HepG2 (cell line): ENCODE data around the gene C1QTNF12. TPM values are rescaled to one million over a fixed set of nuclear protein-coding genes. Genes with fewer than 3 reads are reported as not detected.

Source experiments
- ARID3A ChIP-seq: IDR thresholded peaks from 2 replicates; pipeline ENCODE4 v1.6.1; 2012; ENCODE audit warnings: low read depth, low read length, improper control_type of control experiment
- ETV6 ChIP-seq: sonication (generic); formaldehyde crosslinking; conservative IDR thresholded peaks from 2 replicates; pipeline ENCODE4 v1.4.0; 2020; ENCODE audit warnings: missing genetic modification reagents
- MEIS1 ChIP-seq: sonication (generic); formaldehyde crosslinking; IDR thresholded peaks from 2 replicates; pipeline ENCODE4 v1.9.0; 2021; ENCODE audit warnings: mild to moderate bottlenecking, missing genetic modification reagents, moderate library complexity, borderline replicate concordance
- MLLT10 ChIP-seq: sonication (generic); formaldehyde crosslinking; IDR thresholded peaks from 2 replicates; pipeline ENCODE4 v1.4.0; 2020; ENCODE audit warnings: missing genetic modification reagents
- MYC ChIP-seq: sonication (generic); formaldehyde crosslinking; IDR thresholded peaks from 2 replicates; pipeline ENCODE4 v1.9.0; 2021; ENCODE audit warnings: missing genetic modification reagents, borderline replicate concordance
- RFXAP ChIP-seq: sonication (generic); formaldehyde crosslinking; IDR thresholded peaks from 2 replicates; pipeline ENCODE4 v1.4.0; 2020; ENCODE audit warnings: missing genetic modification reagents, borderline replicate concordance
- SP4 ChIP-seq: sonication (generic); formaldehyde crosslinking; IDR thresholded peaks from 2 replicates; pipeline ENCODE4 v1.8.1; 2023; ENCODE audit warnings: mild to moderate bottlenecking, missing genetic modification reagents
- ZBTB7A ChIP-seq: sonication (generic); formaldehyde crosslinking; IDR thresholded peaks from 2 replicates; pipeline ENCODE4 v1.8.0; 2022; ENCODE audit warnings: mild to moderate bottlenecking, missing genetic modification reagents
- ZNF331 ChIP-seq: sonication (generic); formaldehyde crosslinking; IDR thresholded peaks from 2 replicates; pipeline ENCODE4 v1.4.0; 2020; ENCODE audit warnings: missing genetic modification reagents
- polyA plus RNA-seq, 8 experiments: library from polyadenylated mRNA; depleted of rRNA in 3 of 8; stranded (reverse) in 7 of 8; unstranded in 1 of 8; fragments of >200 nt; fragmentation: Illumina TruSeq in 4 of 8; extraction: Trizol in 4 of 8; gene quantifications; 2 replicates each; pipeline versions ENCODE4 v1.2.1 to v1.2.3, GENCODE V29; 2011 to 2016; ENCODE audit warnings: low read depth in 4 of 8, missing spikeins in 1 of 8, mixed read lengths in 1 of 8; ENCODE audit not compliant: insufficient read depth in 1 of 8
- total RNA-seq, 5 experiments: library from RNA; depleted of rRNA; stranded (reverse); fragments of >200 nt; fragmentation: Illumina TruSeq; extraction: Trizol; gene quantifications; 2 replicates each; pipeline ENCODE4 v1.2.3, GENCODE V29; 2016; ENCODE audit warnings: low read depth in 1 of 5
- TF ChIP-seq, protein P1 (sequence below), 2 experiments: sonication (generic) in 1 of 2; formaldehyde crosslinking in 1 of 2; IDR thresholded peaks; 2 replicates each; pipeline versions ENCODE4 v1.6.1 to v1.9.0; 2014 to 2022; ENCODE audit warnings: antibody characterized with exemption in 1 of 2, borderline replicate concordance in 1 of 2, inconsistent platforms in 1 of 2, low read depth in 1 of 2, missing genetic modification reagents in 1 of 2
- TF ChIP-seq, protein P2 (sequence below): sonication (generic); formaldehyde crosslinking; IDR thresholded peaks from 2 replicates; pipeline ENCODE4 v1.4.0; 2020; ENCODE audit warnings: missing genetic modification reagents, borderline replicate concordance
- TF ChIP-seq, protein P3 (sequence below): sonication (generic); formaldehyde crosslinking; conservative IDR thresholded peaks from 2 replicates; pipeline ENCODE4 v1.4.0; 2020; ENCODE audit warnings: missing genetic modification reagents
- TF ChIP-seq, protein P4 (sequence below): sonication (generic); formaldehyde crosslinking; IDR thresholded peaks from 2 replicates; pipeline ENCODE4 v1.4.0; 2020; ENCODE audit warnings: missing genetic modification reagents, borderline replicate concordance

C1QTNF12 gene
- total and polyA plus RNA-seq, 2 of the 13 experiments (the other 11 are each of a cell fraction or from before 2014, with no cell fraction given) = 0.18 to 0.64 TPM

DNA sequence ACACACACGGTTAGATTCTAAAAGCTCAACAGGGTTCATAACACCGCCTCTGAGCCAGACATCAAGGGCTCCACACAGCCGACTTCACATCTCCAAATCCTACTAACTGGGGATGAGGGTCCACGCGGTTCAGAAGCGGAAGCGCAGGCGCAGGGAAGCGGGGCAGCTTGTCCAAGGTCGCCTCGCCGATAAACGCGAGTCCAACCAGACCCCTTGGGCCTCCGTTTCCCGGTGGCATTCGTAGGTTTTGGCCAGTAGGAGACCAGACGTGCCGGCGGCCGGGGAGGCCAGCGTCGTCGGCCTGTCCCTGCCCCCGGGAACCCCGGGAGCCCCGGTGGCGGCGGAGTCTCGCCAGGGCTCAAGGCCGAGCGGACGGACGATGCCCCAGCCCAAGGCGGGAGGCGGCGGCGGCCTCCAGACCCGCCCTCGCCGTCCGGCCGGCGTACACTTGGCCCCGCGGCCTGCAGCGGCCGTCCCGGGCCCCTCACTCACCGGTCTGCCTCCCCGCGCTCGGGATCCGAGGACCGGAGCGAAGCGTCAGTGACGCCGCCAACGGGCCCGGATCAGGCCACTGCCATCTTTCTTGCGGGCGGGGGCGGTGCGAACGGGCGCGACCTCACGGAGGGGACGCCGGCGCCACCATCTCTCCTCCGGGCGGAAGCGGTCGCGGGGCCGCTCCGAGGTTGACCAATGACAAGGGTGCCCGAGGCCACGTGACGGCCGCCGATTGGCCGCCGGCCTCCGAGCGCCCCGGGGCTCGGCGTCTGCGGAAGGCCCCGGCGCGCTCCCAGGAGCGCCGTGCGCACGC lies 14.9 kb downstream of the C1QTNF12 start, which contains the start of gene SDF4 (continued):
- TF ChIP-seq ZBTB7A (CRISPR knock-in tag) = 0 out of 2 replicates have a peak, but pooled peaks have one; percentile 58
- TF ChIP-seq MYC (CRISPR knock-in tag) = peak; percentile 69
- TF ChIP-seq, protein P1, sequence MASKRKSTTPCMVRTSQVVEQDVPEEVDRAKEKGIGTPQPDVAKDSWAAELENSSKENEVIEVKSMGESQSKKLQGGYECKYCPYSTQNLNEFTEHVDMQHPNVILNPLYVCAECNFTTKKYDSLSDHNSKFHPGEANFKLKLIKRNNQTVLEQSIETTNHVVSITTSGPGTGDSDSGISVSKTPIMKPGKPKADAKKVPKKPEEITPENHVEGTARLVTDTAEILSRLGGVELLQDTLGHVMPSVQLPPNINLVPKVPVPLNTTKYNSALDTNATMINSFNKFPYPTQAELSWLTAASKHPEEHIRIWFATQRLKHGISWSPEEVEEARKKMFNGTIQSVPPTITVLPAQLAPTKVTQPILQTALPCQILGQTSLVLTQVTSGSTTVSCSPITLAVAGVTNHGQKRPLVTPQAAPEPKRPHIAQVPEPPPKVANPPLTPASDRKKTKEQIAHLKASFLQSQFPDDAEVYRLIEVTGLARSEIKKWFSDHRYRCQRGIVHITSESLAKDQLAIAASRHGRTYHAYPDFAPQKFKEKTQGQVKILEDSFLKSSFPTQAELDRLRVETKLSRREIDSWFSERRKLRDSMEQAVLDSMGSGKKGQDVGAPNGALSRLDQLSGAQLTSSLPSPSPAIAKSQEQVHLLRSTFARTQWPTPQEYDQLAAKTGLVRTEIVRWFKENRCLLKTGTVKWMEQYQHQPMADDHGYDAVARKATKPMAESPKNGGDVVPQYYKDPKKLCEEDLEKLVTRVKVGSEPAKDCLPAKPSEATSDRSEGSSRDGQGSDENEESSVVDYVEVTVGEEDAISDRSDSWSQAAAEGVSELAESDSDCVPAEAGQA (IDR thresholded peaks at IDR 0.05; ENCODE audit: low read depth) = peak; percentile 98
- TF ChIP-seq, protein P1 (CRISPR knock-in tag; IDR thresholded peaks at IDR 0.05; ENCODE audit: borderline replicate concordance) = no peak
- TF ChIP-seq, protein P2, sequence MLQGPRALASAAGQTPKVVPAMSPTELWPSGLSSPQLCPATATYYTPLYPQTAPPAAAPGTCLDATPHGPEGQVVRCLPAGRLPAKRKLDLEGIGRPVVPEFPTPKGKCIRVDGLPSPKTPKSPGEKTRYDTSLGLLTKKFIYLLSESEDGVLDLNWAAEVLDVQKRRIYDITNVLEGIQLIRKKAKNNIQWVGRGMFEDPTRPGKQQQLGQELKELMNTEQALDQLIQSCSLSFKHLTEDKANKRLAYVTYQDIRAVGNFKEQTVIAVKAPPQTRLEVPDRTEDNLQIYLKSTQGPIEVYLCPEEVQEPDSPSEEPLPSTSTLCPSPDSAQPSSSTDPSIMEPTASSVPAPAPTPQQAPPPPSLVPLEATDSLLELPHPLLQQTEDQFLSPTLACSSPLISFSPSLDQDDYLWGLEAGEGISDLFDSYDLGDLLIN (CRISPR knock-in tag) = no peak
- TF ChIP-seq SP4 = peak; percentile 59; the same call in 1 of the 2 replicates
- TF ChIP-seq RFXAP (CRISPR knock-in tag) = no peak; the same call in 1 of the 2 replicates
- TF ChIP-seq, protein P3, sequence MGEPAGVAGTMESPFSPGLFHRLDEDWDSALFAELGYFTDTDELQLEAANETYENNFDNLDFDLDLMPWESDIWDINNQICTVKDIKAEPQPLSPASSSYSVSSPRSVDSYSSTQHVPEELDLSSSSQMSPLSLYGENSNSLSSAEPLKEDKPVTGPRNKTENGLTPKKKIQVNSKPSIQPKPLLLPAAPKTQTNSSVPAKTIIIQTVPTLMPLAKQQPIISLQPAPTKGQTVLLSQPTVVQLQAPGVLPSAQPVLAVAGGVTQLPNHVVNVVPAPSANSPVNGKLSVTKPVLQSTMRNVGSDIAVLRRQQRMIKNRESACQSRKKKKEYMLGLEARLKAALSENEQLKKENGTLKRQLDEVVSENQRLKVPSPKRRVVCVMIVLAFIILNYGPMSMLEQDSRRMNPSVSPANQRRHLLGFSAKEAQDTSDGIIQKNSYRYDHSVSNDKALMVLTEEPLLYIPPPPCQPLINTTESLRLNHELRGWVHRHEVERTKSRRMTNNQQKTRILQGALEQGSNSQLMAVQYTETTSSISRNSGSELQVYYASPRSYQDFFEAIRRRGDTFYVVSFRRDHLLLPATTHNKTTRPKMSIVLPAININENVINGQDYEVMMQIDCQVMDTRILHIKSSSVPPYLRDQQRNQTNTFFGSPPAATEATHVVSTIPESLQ (CRISPR knock-in tag) = no peak
- TF ChIP-seq ETV6 (CRISPR knock-in tag) = no peak
- no peak for TF ChIP-seq ARID3A
- TF ChIP-seq, protein P4, sequence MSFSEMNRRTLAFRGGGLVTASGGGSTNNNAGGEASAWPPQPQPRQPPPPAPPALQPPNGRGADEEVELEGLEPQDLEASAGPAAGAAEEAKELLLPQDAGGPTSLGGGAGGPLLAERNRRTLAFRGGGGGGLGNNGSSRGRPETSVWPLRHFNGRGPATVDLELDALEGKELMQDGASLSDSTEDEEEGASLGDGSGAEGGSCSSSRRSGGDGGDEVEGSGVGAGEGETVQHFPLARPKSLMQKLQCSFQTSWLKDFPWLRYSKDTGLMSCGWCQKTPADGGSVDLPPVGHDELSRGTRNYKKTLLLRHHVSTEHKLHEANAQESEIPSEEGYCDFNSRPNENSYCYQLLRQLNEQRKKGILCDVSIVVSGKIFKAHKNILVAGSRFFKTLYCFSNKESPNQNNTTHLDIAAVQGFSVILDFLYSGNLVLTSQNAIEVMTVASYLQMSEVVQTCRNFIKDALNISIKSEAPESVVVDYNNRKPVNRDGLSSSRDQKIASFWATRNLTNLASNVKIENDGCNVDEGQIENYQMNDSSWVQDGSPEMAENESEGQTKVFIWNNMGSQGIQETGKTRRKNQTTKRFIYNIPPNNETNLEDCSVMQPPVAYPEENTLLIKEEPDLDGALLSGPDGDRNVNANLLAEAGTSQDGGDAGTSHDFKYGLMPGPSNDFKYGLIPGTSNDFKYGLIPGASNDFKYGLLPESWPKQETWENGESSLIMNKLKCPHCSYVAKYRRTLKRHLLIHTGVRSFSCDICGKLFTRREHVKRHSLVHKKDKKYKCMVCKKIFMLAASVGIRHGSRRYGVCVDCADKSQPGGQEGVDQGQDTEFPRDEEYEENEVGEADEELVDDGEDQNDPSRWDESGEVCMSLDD = no peak
- 0 out of 2 replicates have a peak, but pooled peaks have one; percentile 49 for TF ChIP-seq MEIS1
- TF ChIP-seq ZNF331 (CRISPR knock-in tag) = peak; percentile 45; the same call in 1 of the 2 replicates
- no peak for TF ChIP-seq MLLT10 (CRISPR knock-in tag)
